GM21737 (cell line): Measurements from ENCODE around the gene EIF3L.

Experiments
- ATAC-seq: cut with Tn5 transposase; IDR thresholded peaks from one replicate; pipeline ENCODE4 v1.9.1; 2021; ENCODE audit warnings: mild to moderate bottlenecking, moderate library complexity; ENCODE audit not compliant: unreplicated experiment

Gene EIF3L

GRCh38 chr22:37816543-37817180 lies 32.6 kb upstream of the EIF3L start:
- no peak for ATAC-seq

- ATAC-seq, result no peak
These were observed 31.4 kb upstream of the EIF3L start for GRCh38 chr22:37817705-37818408.

GRCh38 chr22:37818409-37819104 lies 30.7 kb upstream of the EIF3L start:
- ATAC-seq, result no peak

- no peak for ATAC-seq
These were observed 30.1 kb upstream of the EIF3L start for GRCh38 chr22:37819105-37819433.

- no peak for ATAC-seq
These were observed 28.9 kb upstream of the EIF3L start for GRCh38 chr22:37820350-37820749.

- ATAC-seq, result no peak
These were observed 27.0 kb upstream of the EIF3L start for GRCh38 chr22:37822079-37822833.

GRCh38 chr22:37823134-37823985 lies 25.9 kb upstream of the EIF3L start, which contains the start of gene GALR3:
Gene GALR3, plus strand, starts transcription at chr22:37823382. Its CDS starts 25 bp downstream, at chr22:37823407.
- no peak for ATAC-seq

GRCh38 chr22:37824674-37825641 lies 24.3 kb upstream of the EIF3L start:
- no peak for ATAC-seq

GRCh38 chr22:37827056-37827455 lies 22.2 kb upstream of the EIF3L start:
- no peak for ATAC-seq

- no peak for ATAC-seq
These were observed 19.0 kb upstream of the EIF3L start for GRCh38 chr22:37830093-37830842.

- no peak for ATAC-seq
These were observed 17.7 kb upstream of the EIF3L start for GRCh38 chr22:37831472-37831871.

GRCh38 chr22:37832022-37832857 lies 17.0 kb upstream of the EIF3L start:
- ATAC-seq, result no peak

GRCh38 chr22:37842015-37842793 lies 7.0 kb upstream of the EIF3L start:
- no peak for ATAC-seq

GRCh38 chr22:37843741-37844089 lies 5.5 kb upstream of the EIF3L start:
- ATAC-seq, result peak; percentile 43

- no peak for ATAC-seq
These were observed 4.3 kb upstream of the EIF3L start for GRCh38 chr22:37844904-37845329.

GRCh38 chr22:37846433-37846832 lies 2.8 kb upstream of the EIF3L start:
- ATAC-seq, result no peak

- ATAC-seq, result no peak
These were observed 581 bp upstream of the EIF3L start for GRCh38 chr22:37848587-37849088.
